ENCODE data around the gene TSPYL6.

Gene TSPYL6

DNA sequence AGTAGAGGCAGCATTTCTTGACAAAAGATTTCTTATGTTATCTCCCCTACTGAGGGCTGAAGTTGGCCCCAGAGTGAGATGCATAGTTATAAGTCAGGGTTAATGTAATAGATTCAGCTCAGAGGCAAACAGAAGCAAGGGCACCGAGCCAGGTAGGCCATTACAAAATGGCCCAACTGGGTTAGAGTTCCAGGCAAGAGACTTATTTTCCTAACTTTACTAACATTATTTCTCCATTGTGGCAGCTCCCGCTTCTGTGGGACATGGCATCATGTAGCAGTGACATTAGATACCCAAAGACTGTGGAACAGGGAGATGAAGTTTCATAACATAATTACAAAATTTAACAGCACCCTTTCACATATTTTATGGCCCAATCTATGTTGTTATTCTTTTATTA, 27.1 kb downstream of the TSPYL6 start:
- H3K36me3 ChIP-seq (ENCODE audit: insufficient read depth) = no peaks in the 10 kb centered on the region
- H3K9ac ChIP-seq = no peak overlapping the region
- no peaks in the 10 kb centered on the region for H3K27me3 ChIP-seq (ENCODE audit: insufficient read depth, low read depth)
- H3K79me2 ChIP-seq (ENCODE audit: insufficient read depth, low read depth) = no peaks in the 10 kb centered on the region
- no peak overlapping the region for H3K4me3 ChIP-seq (IDR thresholded peaks at IDR 0.05; ENCODE audit: insufficient read depth, low read depth, low read length)
- no peaks in the 10 kb centered on the region for H4K20me1 ChIP-seq (ENCODE audit: insufficient read depth)
- H3K27ac ChIP-seq = no peak overlapping the region
- no peak overlapping the region for H3K4me2 ChIP-seq
- H3K4me1 ChIP-seq (ENCODE audit: low read depth, poor library complexity, severe bottlenecking) = no peaks in the 10 kb centered on the region
- H2AFZ ChIP-seq (ENCODE audit: low read depth) = no peak overlapping the region
- TF ChIP-seq, protein P1, sequence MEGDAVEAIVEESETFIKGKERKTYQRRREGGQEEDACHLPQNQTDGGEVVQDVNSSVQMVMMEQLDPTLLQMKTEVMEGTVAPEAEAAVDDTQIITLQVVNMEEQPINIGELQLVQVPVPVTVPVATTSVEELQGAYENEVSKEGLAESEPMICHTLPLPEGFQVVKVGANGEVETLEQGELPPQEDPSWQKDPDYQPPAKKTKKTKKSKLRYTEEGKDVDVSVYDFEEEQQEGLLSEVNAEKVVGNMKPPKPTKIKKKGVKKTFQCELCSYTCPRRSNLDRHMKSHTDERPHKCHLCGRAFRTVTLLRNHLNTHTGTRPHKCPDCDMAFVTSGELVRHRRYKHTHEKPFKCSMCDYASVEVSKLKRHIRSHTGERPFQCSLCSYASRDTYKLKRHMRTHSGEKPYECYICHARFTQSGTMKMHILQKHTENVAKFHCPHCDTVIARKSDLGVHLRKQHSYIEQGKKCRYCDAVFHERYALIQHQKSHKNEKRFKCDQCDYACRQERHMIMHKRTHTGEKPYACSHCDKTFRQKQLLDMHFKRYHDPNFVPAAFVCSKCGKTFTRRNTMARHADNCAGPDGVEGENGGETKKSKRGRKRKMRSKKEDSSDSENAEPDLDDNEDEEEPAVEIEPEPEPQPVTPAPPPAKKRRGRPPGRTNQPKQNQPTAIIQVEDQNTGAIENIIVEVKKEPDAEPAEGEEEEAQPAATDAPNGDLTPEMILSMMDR (conservative IDR thresholded peaks at IDR 0.05; ENCODE audit: low read depth, low read length) = no peak

DNA sequence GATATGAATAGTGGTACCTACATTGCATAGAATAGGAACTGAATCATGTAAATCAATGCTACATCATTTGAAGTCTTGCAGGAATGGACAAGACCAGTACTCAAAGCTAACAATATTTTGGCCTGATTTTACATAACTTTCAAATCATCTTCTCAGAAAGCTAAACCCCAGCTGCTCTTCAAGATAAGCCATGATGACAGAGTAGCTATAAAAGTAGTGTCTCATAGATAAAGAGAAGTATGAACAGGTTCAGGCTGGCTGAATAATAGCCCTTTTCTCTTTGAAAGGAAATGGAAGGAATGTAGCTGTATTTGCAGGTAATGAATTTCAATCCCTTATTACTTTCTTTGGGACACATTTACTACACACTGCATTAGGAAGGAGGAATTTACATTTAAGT, 28.2 kb downstream of the TSPYL6 start:
- Histone ChIP-seq H3K79me2 (ENCODE audit: insufficient read depth, low read depth) (no peaks in the 10 kb centered on the region), H3K4me2 (no peak overlapping the region), H3K27me3 (ENCODE audit: insufficient read depth, low read depth) (no peaks in the 10 kb centered on the region), H2AFZ (ENCODE audit: low read depth) (no peak overlapping the region), H3K27ac (no peak overlapping the region), H3K9ac (no peak overlapping the region), H3K4me1 (ENCODE audit: low read depth, poor library complexity, severe bottlenecking) (no peaks in the 10 kb centered on the region), H3K4me3 (IDR thresholded peaks at IDR 0.05; ENCODE audit: insufficient read depth, low read depth, low read length) (no peak overlapping the region), H3K36me3 (ENCODE audit: insufficient read depth) (no peaks in the 10 kb centered on the region), H4K20me1 (ENCODE audit: insufficient read depth) (no peaks in the 10 kb centered on the region)
- TF ChIP-seq, protein P1 (conservative IDR thresholded peaks at IDR 0.05; ENCODE audit: low read depth, low read length) = no peak

DNA sequence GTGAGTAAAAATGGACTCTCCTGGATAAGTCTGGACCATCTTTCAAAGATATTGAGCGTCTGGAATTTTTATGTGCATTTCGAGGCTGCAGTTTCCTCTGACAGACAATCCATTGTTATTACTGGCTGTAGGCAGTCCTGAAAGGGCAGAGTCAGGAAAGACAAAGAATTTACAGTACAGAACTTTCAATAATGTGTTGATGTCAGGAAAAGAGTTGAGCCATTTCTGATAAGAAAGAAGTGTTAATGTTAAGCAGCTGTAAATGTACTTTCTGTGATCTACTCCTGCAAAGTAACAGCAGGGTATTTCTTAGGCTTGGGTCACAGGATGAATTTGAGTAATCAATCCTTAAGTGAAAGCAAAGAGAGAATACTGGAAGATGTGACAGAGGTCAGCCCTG, 29.8 kb downstream of the TSPYL6 start:
- TF ChIP-seq, protein P1 (conservative IDR thresholded peaks at IDR 0.05; ENCODE audit: low read depth, low read length) = no peak
- Histone ChIP-seq H3K27ac (no peak overlapping the region), H3K36me3 (ENCODE audit: insufficient read depth) (no peaks in the 10 kb centered on the region), H3K27me3 (ENCODE audit: insufficient read depth, low read depth) (no peaks in the 10 kb centered on the region), H4K20me1 (ENCODE audit: insufficient read depth) (no peaks in the 10 kb centered on the region), H3K4me3 (IDR thresholded peaks at IDR 0.05; ENCODE audit: insufficient read depth, low read depth, low read length) (no peak overlapping the region), H3K9ac (no peak overlapping the region), H2AFZ (ENCODE audit: low read depth) (no peak overlapping the region), H3K4me1 (ENCODE audit: low read depth, poor library complexity, severe bottlenecking) (no peaks in the 10 kb centered on the region), H3K4me2 (no peak overlapping the region), H3K79me2 (ENCODE audit: insufficient read depth, low read depth) (no peaks in the 10 kb centered on the region)

GRCh38 chr2:54224997-54225396, 31.0 kb downstream of the TSPYL6 start:
- Histone ChIP-seq H3K4me1 (ENCODE audit: low read depth, poor library complexity, severe bottlenecking) (no peaks in the 10 kb centered on the region), H3K36me3 (ENCODE audit: insufficient read depth) (no peaks in the 10 kb centered on the region), H3K4me3 (IDR thresholded peaks at IDR 0.05; ENCODE audit: insufficient read depth, low read depth, low read length) (no peak overlapping the region), H3K9ac (no peak overlapping the region), H3K27me3 (ENCODE audit: insufficient read depth, low read depth) (no peaks in the 10 kb centered on the region), H2AFZ (ENCODE audit: low read depth) (no peak overlapping the region), H3K27ac (no peak overlapping the region), H3K4me2 (no peak overlapping the region), H4K20me1 (ENCODE audit: insufficient read depth) (no peaks in the 10 kb centered on the region), H3K79me2 (ENCODE audit: insufficient read depth, low read depth) (no peaks in the 10 kb centered on the region)
- TF ChIP-seq, protein P1 (conservative IDR thresholded peaks at IDR 0.05; ENCODE audit: low read depth, low read length) = no peak

Measured in KMS-11 (cell line).